Immature natural killer cell (primary cell): ENCODE results near the gene LRRC74A. TPM values are rescaled to one million over a fixed set of nuclear protein-coding genes. Genes with fewer than 3 reads are reported as not detected.
A peak's percentile ranks its signal among the peaks of the same experiment; 100 is the strongest.

Experiments
- DNase-seq, 3 donors: peaks; one replicate each; pipeline ENCODE4 v3.0.0; 2022; ENCODE audit warnings: mixed read lengths in 1 of 3
- H3K27ac Mint-ChIP-seq, 6 donors: one replicate each; pipeline ENCODE4 v1.8.0; 2020; ENCODE audit warnings: mixed read lengths in 6 of 6, mild to moderate bottlenecking in 5 of 6, inconsistent platforms in 4 of 6, moderate library complexity in 3 of 6
- H3K27me3 Mint-ChIP-seq, 3 donors: one replicate each; pipeline ENCODE4 v1.8.0; 2020 to 2021; ENCODE audit warnings: low read depth in 3 of 3, mild to moderate bottlenecking in 3 of 3, mixed read lengths in 3 of 3, moderate library complexity in 3 of 3, inconsistent platforms in 1 of 3
- H3K36me3 Mint-ChIP-seq, 3 donors: one replicate each; pipeline ENCODE4 v1.8.0; 2020; ENCODE audit warnings: mixed read lengths in 3 of 3, inconsistent platforms in 2 of 3, mild to moderate bottlenecking in 2 of 3
- H3K4me1 Mint-ChIP-seq, 2 donors: one replicate each; pipeline ENCODE4 v1.8.0; 2020; ENCODE audit warnings: inconsistent platforms in 2 of 2, mild to moderate bottlenecking in 2 of 2, mixed read lengths in 2 of 2, moderate library complexity in 1 of 2
- H3K4me3 Mint-ChIP-seq, 5 donors: one replicate each; pipeline ENCODE4 v1.8.0; 2020; ENCODE audit warnings: mild to moderate bottlenecking in 5 of 5, mixed read lengths in 5 of 5, inconsistent platforms in 3 of 5, moderate library complexity in 3 of 5
- H3K9me3 Mint-ChIP-seq, 6 donors: one replicate each; pipeline ENCODE4 v1.8.0; 2020; ENCODE audit warnings: mild to moderate bottlenecking in 6 of 6, mixed read lengths in 6 of 6, inconsistent platforms in 4 of 6, moderate library complexity in 3 of 6
- polyA plus RNA-seq, 3 donors: library from polyadenylated mRNA; unstranded; fragments of 300-500 nt; fragmentation: Illumina TruSeq; gene quantifications; one replicate each; pipeline ENCODE4 v1.2.3, GENCODE V29; 2021

The LRRC74A gene
- polyA plus RNA-seq, 3 donors from 2014 or later, result not detected

- DNase-seq, result no peak
- Mint-ChIP-seq H3K27ac (peak overlapping the region in 2 of 6 donors; percentile 55 to 69), H3K9me3 (no peaks in the 10 kb centered on the region), H3K27me3 (peaks cover 0 to 7% (median 2%) of the 10 kb centered on the region in 3 donors), H3K36me3 (peaks cover 14 to 29% (median 14%) of the 10 kb centered on the region in 3 donors), H3K4me1 (peaks cover 5 to 8% of the 10 kb centered on the region in 2 donors), H3K4me3 (no peak overlapping the region)
These were observed 41.8 kb upstream of the LRRC74A start for GRCh38 chr14:76784266-76784874.

GRCh38 chr14:76784881-76785280 is 41.3 kb upstream of the LRRC74A start:
- Mint-ChIP-seq H3K27ac (peak overlapping the region in 3 of 6 donors; percentile 6 to 69 (median 55)), H3K4me1 (peaks cover 5 to 8% of the 10 kb centered on the region in 2 donors), H3K9me3 (no peaks in the 10 kb centered on the region), H3K4me3 (no peak overlapping the region), H3K27me3 (peaks cover 0 to 7% (median 2%) of the 10 kb centered on the region in 3 donors), H3K36me3 (peaks cover 14 to 29% (median 14%) of the 10 kb centered on the region in 3 donors)
- DNase-seq, result peak; percentile 27 to 55 (median 52)

- no peaks in the 10 kb centered on the region for H3K9me3 Mint-ChIP-seq
- DNase-seq, result no peak
- H3K27me3 Mint-ChIP-seq, result peaks cover 0 to 7% (median 2%) of the 10 kb centered on the region in 3 donors
- no peak overlapping the region for H3K27ac Mint-ChIP-seq
- H3K4me3 Mint-ChIP-seq, result no peak overlapping the region
- H3K4me1 Mint-ChIP-seq, result peaks cover 5 to 8% of the 10 kb centered on the region in 2 donors
- H3K36me3 Mint-ChIP-seq, result peaks cover 14 to 31% (median 15%) of the 10 kb centered on the region in 3 donors
These were observed 39.6 kb upstream of the LRRC74A start for GRCh38 chr14:76786601-76787000.

GRCh38 chr14:76792422-76792821 is 33.8 kb upstream of the LRRC74A start:
- no peak overlapping the region for H3K27ac Mint-ChIP-seq
- no peak overlapping the region for H3K4me3 Mint-ChIP-seq

GRCh38 chr14:76793324-76793723 is 32.9 kb upstream of the LRRC74A start:
- no peak for DNase-seq
- no peaks in the 10 kb centered on the region for H3K27me3 Mint-ChIP-seq
- H3K9me3 Mint-ChIP-seq, result no peaks in the 10 kb centered on the region
- H3K27ac Mint-ChIP-seq, result no peak overlapping the region
- no peaks in the 10 kb centered on the region for H3K4me1 Mint-ChIP-seq
- peaks cover 16 to 35% (median 18%) of the 10 kb centered on the region in 3 donors for H3K36me3 Mint-ChIP-seq
- H3K4me3 Mint-ChIP-seq, result no peak overlapping the region

More at GRCh38 chr14:76792422-76792821, 33.8 kb upstream of the LRRC74A start:
- H3K9me3 Mint-ChIP-seq, result no peaks in the 10 kb centered on the region
- H3K27me3 Mint-ChIP-seq, result no peaks in the 10 kb centered on the region
- H3K36me3 Mint-ChIP-seq, result peaks cover 12 to 35% (median 14%) of the 10 kb centered on the region in 3 donors
- H3K4me1 Mint-ChIP-seq, result no peaks in the 10 kb centered on the region
- DNase-seq, result no peak

- Mint-ChIP-seq H3K4me1 (no peaks in the 10 kb centered on the region), H3K27ac (no peak overlapping the region), H3K4me3 (no peak overlapping the region), H3K27me3 (no peaks in the 10 kb centered on the region), H3K9me3 (no peaks in the 10 kb centered on the region), H3K36me3 (peaks cover 15 to 31% (median 16%) of the 10 kb centered on the region in 3 donors)
- no peak for DNase-seq
These were observed 32.3 kb upstream of the LRRC74A start for GRCh38 chr14:76793956-76794355.

GRCh38 chr14:76806446-76806845 is 19.8 kb upstream of the LRRC74A start:
- Mint-ChIP-seq H3K36me3 (peaks cover 18 to 51% (median 37%) of the 10 kb centered on the region in 3 donors), H3K4me3 (no peak overlapping the region), H3K27ac (no peak overlapping the region), H3K4me1 (peaks cover 15 to 18% of the 10 kb centered on the region in 2 donors), H3K9me3 (no peaks in the 10 kb centered on the region), H3K27me3 (peaks cover 0 to 2% (median 0%) of the 10 kb centered on the region in 3 donors)
- no peak for DNase-seq

GRCh38 chr14:76808011-76808410 is 18.2 kb upstream of the LRRC74A start:
- Mint-ChIP-seq H3K27me3 (peaks cover 4 to 13% (median 8%) of the 10 kb centered on the region in 3 donors), H3K4me3 (no peak overlapping the region), H3K9me3 (no peaks in the 10 kb centered on the region), H3K27ac (no peak overlapping the region), H3K4me1 (peaks cover 26 to 29% of the 10 kb centered on the region in 2 donors), H3K36me3 (peaks cover 8 to 38% (median 26%) of the 10 kb centered on the region in 3 donors)
- no peak for DNase-seq

GRCh38 chr14:76808990-76809389 is 17.2 kb upstream of the LRRC74A start:
- no peak overlapping the region for H3K4me3 Mint-ChIP-seq
- H3K27ac Mint-ChIP-seq, result no peak overlapping the region
- DNase-seq, result no peak
- H3K4me1 Mint-ChIP-seq, result peaks cover 28 to 34% of the 10 kb centered on the region in 2 donors
- H3K27me3 Mint-ChIP-seq, result peaks cover 4 to 15% (median 9%) of the 10 kb centered on the region in 3 donors
- H3K9me3 Mint-ChIP-seq, result no peaks in the 10 kb centered on the region
- H3K36me3 Mint-ChIP-seq, result peaks cover 4 to 28% (median 16%) of the 10 kb centered on the region in 3 donors

GRCh38 chr14:76810525-76810924 is 15.7 kb upstream of the LRRC74A start:
- Mint-ChIP-seq H3K36me3 (peaks cover 4 to 24% (median 12%) of the 10 kb centered on the region in 3 donors), H3K4me3 (peak overlapping the region; percentile 82 to 96 (median 90)), H3K27me3 (peaks cover 4 to 15% (median 9%) of the 10 kb centered on the region in 3 donors), H3K27ac (peak overlapping the region; percentile 60 to 94 (median 90)), H3K4me1 (peaks cover 28 to 34% of the 10 kb centered on the region in 2 donors), H3K9me3 (no peaks in the 10 kb centered on the region)
- DNase-seq, result no peak

GRCh38 chr14:76810953-76811400 is 15.2 kb upstream of the LRRC74A start:
- peaks cover 28 to 34% of the 10 kb centered on the region in 2 donors for H3K4me1 Mint-ChIP-seq
- peaks cover 4 to 15% (median 9%) of the 10 kb centered on the region in 3 donors for H3K27me3 Mint-ChIP-seq
- H3K27ac Mint-ChIP-seq, result peak overlapping the region; percentile 60 to 94 (median 90)
- H3K36me3 Mint-ChIP-seq, result peaks cover 4 to 24% (median 12%) of the 10 kb centered on the region in 3 donors
- H3K9me3 Mint-ChIP-seq, result no peaks in the 10 kb centered on the region
- peak in 2 of 3 donors; percentile 16 to 25 for DNase-seq
- peak overlapping the region; percentile 82 to 96 (median 90) for H3K4me3 Mint-ChIP-seq

GRCh38 chr14:76811561-76811960 is 14.6 kb upstream of the LRRC74A start:
- peaks cover 4 to 15% (median 9%) of the 10 kb centered on the region in 3 donors for H3K27me3 Mint-ChIP-seq
- H3K27ac Mint-ChIP-seq, result peak overlapping the region; percentile 86 to 96 (median 93)
- no peaks in the 10 kb centered on the region for H3K9me3 Mint-ChIP-seq
- peak overlapping the region; percentile 90 to 97 (median 95) for H3K4me3 Mint-ChIP-seq
- peaks cover 4 to 20% (median 12%) of the 10 kb centered on the region in 3 donors for H3K36me3 Mint-ChIP-seq
- DNase-seq, result no peak
- H3K4me1 Mint-ChIP-seq, result peaks cover 28 to 34% of the 10 kb centered on the region in 2 donors

- Mint-ChIP-seq H3K36me3 (peaks cover 2 to 18% (median 9%) of the 10 kb centered on the region in 3 donors), H3K9me3 (no peaks in the 10 kb centered on the region), H3K4me1 (peaks cover 28 to 34% of the 10 kb centered on the region in 2 donors), H3K27ac (peak overlapping the region; percentile 86 to 96 (median 92)), H3K27me3 (peaks cover 4 to 15% (median 9%) of the 10 kb centered on the region in 3 donors), H3K4me3 (peak overlapping the region; percentile 90 to 97 (median 95))
- DNase-seq, result peak in 1 of 3 donors; percentile 14
These were observed 14.2 kb upstream of the LRRC74A start for GRCh38 chr14:76812093-76812421.
